HG03045 (cell line): ENCODE results near the gene PSMD3.
"Not testable (repeated sequence)": the region's sequence is repeated elsewhere in the genome, so short reads cannot be mapped to it uniquely, and the experiment has no call there.

ENCODE experiments used
- ATAC-seq: cut with Tn5 transposase; IDR thresholded peaks from one replicate; pipeline ENCODE4 v1.9.1; 2021; ENCODE audit warnings: mild to moderate bottlenecking, moderate library complexity; ENCODE audit not compliant: unreplicated experiment

PSMD3 gene

GRCh38 chr17:39980351-39981206 lies at the start of gene PSMD3:
Gene PSMD3 (plus strand): TSS chr17:39980807. CDS start chr17:39980971, 164 bp downstream.
- ATAC-seq = peak; percentile 89

GRCh38 chr17:39933912-39934311 lies 46.7 kb upstream of the PSMD3 start:
- ATAC-seq = no peak

GRCh38 chr17:39934324-39934723 lies 46.3 kb upstream of the PSMD3 start:
- no peak for ATAC-seq

- no peak for ATAC-seq
These were observed 44.7 kb upstream of the PSMD3 start for GRCh38 chr17:39935909-39936308.

GRCh38 chr17:39937447-39937846 lies 43.2 kb upstream of the PSMD3 start:
- ATAC-seq = no peak

- no peak for ATAC-seq
These were observed 42.3 kb upstream of the PSMD3 start for GRCh38 chr17:39938140-39938869.

GRCh38 chr17:39939106-39939505 lies 41.5 kb upstream of the PSMD3 start:
- ATAC-seq = no peak

- ATAC-seq = no peak
These were observed 40.8 kb upstream of the PSMD3 start for GRCh38 chr17:39939588-39940419.

GRCh38 chr17:39943702-39944392 lies 36.8 kb upstream of the PSMD3 start:
- ATAC-seq = no peak

GRCh38 chr17:39944393-39944711 lies 36.3 kb upstream of the PSMD3 start:
- no peak for ATAC-seq

GRCh38 chr17:39946551-39947330 lies 33.9 kb upstream of the PSMD3 start:
- ATAC-seq = no peak

- ATAC-seq = not testable (repeated sequence)
These were observed 32.1 kb upstream of the PSMD3 start for GRCh38 chr17:39948489-39948828.

GRCh38 chr17:39949028-39949427 lies 31.6 kb upstream of the PSMD3 start:
- ATAC-seq = no peak

- no peak for ATAC-seq
These were observed 29.7 kb upstream of the PSMD3 start for GRCh38 chr17:39950871-39951348.

GRCh38 chr17:39951924-39952679 lies 28.5 kb upstream of the PSMD3 start:
- ATAC-seq = no peak

GRCh38 chr17:39952680-39953470 lies 27.7 kb upstream of the PSMD3 start:
- peak; percentile 75 for ATAC-seq

GRCh38 chr17:39953471-39953888 lies 27.1 kb upstream of the PSMD3 start:
- no peak for ATAC-seq

GRCh38 chr17:39954876-39955275 lies 25.7 kb upstream of the PSMD3 start:
- no peak for ATAC-seq
